WTC11 (cell line): ENCODE measurements around the gene OR1A2. TPM values are rescaled to one million over a fixed set of nuclear protein-coding genes. Genes with fewer than 3 reads are reported as not detected.

Source experiments
- ATAC-seq: fragments of 200-7000 bp; cut with Tn5 transposase; 2 replicates; pipeline ENCODE4 v1.10.0; 2021; ENCODE audit warnings: mild to moderate bottlenecking, moderate library complexity
- CTCF ChIA-PET: fragments of 300-600 bp; sonication (Branson Sonifier 250); formaldehyde crosslinking; loops from one replicate; lab custom pipeline; 2021; ENCODE audit warnings: antibody characterized with exemption; lab: Charles Lee
- POLR2A ChIA-PET: fragments of 350-600 bp; sonication (Branson Sonifier 250); formaldehyde crosslinking; loops from one replicate; lab custom pipeline; 2021; ENCODE audit warnings: antibody characterized with exemption; lab: Charles Lee
- DNase-seq: peaks from one replicate; pipeline ENCODE4 v3.0.0; 2021; ENCODE audit warnings: low spot score
- H3K27ac Mint-ChIP-seq: 2 replicates; pipeline ENCODE4 v1.8.0; 2021; ENCODE audit warnings: mixed read lengths
- H3K27me3 Mint-ChIP-seq: 2 replicates; pipeline ENCODE4 v1.8.0; 2021; ENCODE audit warnings: low read depth, mild to moderate bottlenecking, moderate library complexity, mixed read lengths
- H3K36me3 Mint-ChIP-seq: 2 replicates; pipeline ENCODE4 v1.8.0; 2021; ENCODE audit warnings: mixed read lengths
- H3K4me1 Mint-ChIP-seq: 2 replicates; pipeline ENCODE4 v1.8.0; 2022; ENCODE audit warnings: mixed read lengths
- H3K4me3 Mint-ChIP-seq: 2 replicates; pipeline ENCODE4 v1.8.0; 2021; ENCODE audit warnings: mild to moderate bottlenecking, moderate library complexity, mixed read lengths
- H3K9me3 Mint-ChIP-seq: 2 replicates; pipeline ENCODE4 v1.8.0; 2021; ENCODE audit warnings: mixed read lengths
- AR ChIP-seq: fragments of 250-450 bp; sonication (Bioruptor Pico); IDR thresholded peaks from 2 replicates; pipeline ENCODE4 v1.9.0; 2021; ENCODE audit warnings: mild to moderate bottlenecking
- CREM ChIP-seq: sonication (generic); formaldehyde crosslinking; IDR thresholded peaks from 2 replicates; pipeline ENCODE4 v1.8.1; 2022; ENCODE audit warnings: mild to moderate bottlenecking, missing genetic modification reagents, moderate library complexity
- ESRRA ChIP-seq: sonication (generic); formaldehyde crosslinking; IDR thresholded peaks from 2 replicates; pipeline ENCODE4 v1.8.1; 2022; ENCODE audit warnings: mild to moderate bottlenecking, missing genetic modification reagents, borderline replicate concordance
- GRHL2 ChIP-seq: fragments of 250-450 bp; sonication (Bioruptor Pico); IDR thresholded peaks from 2 replicates; pipeline ENCODE4 v1.8.0; 2022; ENCODE audit warnings: mild to moderate bottlenecking, moderate library complexity; ENCODE audit not compliant: insufficient replicate concordance, severe bottlenecking
- IRF2 ChIP-seq: sonication (generic); formaldehyde crosslinking; IDR thresholded peaks from 2 replicates; pipeline ENCODE4 v1.8.0; 2022; ENCODE audit warnings: low read depth, missing genetic modification reagents, borderline replicate concordance
- MLX ChIP-seq: sonication (generic); formaldehyde crosslinking; IDR thresholded peaks from 2 replicates; pipeline ENCODE4 v1.8.1; 2023; ENCODE audit warnings: mild to moderate bottlenecking, missing genetic modification reagents, moderate library complexity
- OVOL2 ChIP-seq: fragments of 250-450 bp; sonication (Bioruptor Pico); IDR thresholded peaks from 2 replicates; pipeline ENCODE4 v1.9.0; 2021; ENCODE audit warnings: mild to moderate bottlenecking, borderline replicate concordance
- SMAD3 ChIP-seq: sonication (generic); formaldehyde crosslinking; IDR thresholded peaks from 2 replicates; pipeline ENCODE4 v1.8.0; 2022; ENCODE audit warnings: missing genetic modification reagents, mild to moderate bottlenecking, borderline replicate concordance
- SOX15 ChIP-seq: fragments of 250-450 bp; sonication (Bioruptor Pico); IDR thresholded peaks from 2 replicates; pipeline ENCODE4 v1.9.0; 2021; ENCODE audit warnings: mild to moderate bottlenecking
- STAT6 ChIP-seq: sonication (generic); formaldehyde crosslinking; conservative IDR thresholded peaks from 2 replicates; pipeline ENCODE4 v1.8.1; 2023; ENCODE audit warnings: mild to moderate bottlenecking, low read depth, missing genetic modification reagents, moderate library complexity
- TCF7 ChIP-seq: sonication (generic); formaldehyde crosslinking; IDR thresholded peaks from 2 replicates; pipeline ENCODE4 v1.8.0; 2022; ENCODE audit warnings: mild to moderate bottlenecking, low read depth, missing genetic modification reagents, moderate library complexity
- ZBTB21 ChIP-seq: sonication (generic); formaldehyde crosslinking; IDR thresholded peaks from 2 replicates; pipeline ENCODE4 v1.8.1; 2023; ENCODE audit warnings: mild to moderate bottlenecking, missing genetic modification reagents, borderline replicate concordance
- ZNF121 ChIP-seq: sonication (generic); formaldehyde crosslinking; IDR thresholded peaks from 2 replicates; pipeline ENCODE4 v1.8.0; 2023; ENCODE audit warnings: missing genetic modification reagents
- ZNF263 ChIP-seq: sonication (generic); formaldehyde crosslinking; IDR thresholded peaks from 2 replicates; pipeline ENCODE4 v1.8.1; 2022; ENCODE audit warnings: low read depth, mild to moderate bottlenecking, moderate library complexity, missing genetic modification reagents
- ZNF416 ChIP-seq: fragments of 250-450 bp; sonication (Bioruptor Pico); IDR thresholded peaks from 2 replicates; pipeline ENCODE4 v1.9.0; 2021; ENCODE audit warnings: mild to moderate bottlenecking, inconsistent platforms
- ZNF512 ChIP-seq: sonication (generic); formaldehyde crosslinking; IDR thresholded peaks from 2 replicates; pipeline ENCODE4 v1.8.1; 2022; ENCODE audit warnings: missing genetic modification reagents, borderline replicate concordance
- ZNF671 ChIP-seq: fragments of 250-450 bp; sonication (Bioruptor Pico); IDR thresholded peaks from 2 replicates; pipeline ENCODE4 v1.8.0; 2021; ENCODE audit warnings: mild to moderate bottlenecking
- total RNA-seq: library from RNA; stranded (reverse); gene quantifications from 3 replicates; pipeline ENCODE4 v1.2.3, GENCODE V29; 2021
- TF ChIP-seq, protein P1 (sequence below): fragments of 250-450 bp; sonication (Bioruptor Pico); IDR thresholded peaks from 2 replicates; pipeline ENCODE4 v2.1.2; 2022; ENCODE audit warnings: mild to moderate bottlenecking, moderate library complexity
- TF ChIP-seq, protein P2 (sequence below): fragments of 250-450 bp; sonication (Bioruptor Pico); IDR thresholded peaks from 2 replicates; pipeline ENCODE4 v1.9.0; 2021; ENCODE audit warnings: moderate library complexity, mild to moderate bottlenecking, inconsistent platforms, borderline replicate concordance
- TF ChIP-seq, protein P3 (sequence below): fragments of 200-600 bp; IDR thresholded peaks from 2 replicates; pipeline ENCODE4 v1.8.0; 2022; ENCODE audit warnings: antibody characterized with exemption

The OR1A2 gene
- total RNA-seq, 1 experiment from 2014 or later, result not detected

DNA sequence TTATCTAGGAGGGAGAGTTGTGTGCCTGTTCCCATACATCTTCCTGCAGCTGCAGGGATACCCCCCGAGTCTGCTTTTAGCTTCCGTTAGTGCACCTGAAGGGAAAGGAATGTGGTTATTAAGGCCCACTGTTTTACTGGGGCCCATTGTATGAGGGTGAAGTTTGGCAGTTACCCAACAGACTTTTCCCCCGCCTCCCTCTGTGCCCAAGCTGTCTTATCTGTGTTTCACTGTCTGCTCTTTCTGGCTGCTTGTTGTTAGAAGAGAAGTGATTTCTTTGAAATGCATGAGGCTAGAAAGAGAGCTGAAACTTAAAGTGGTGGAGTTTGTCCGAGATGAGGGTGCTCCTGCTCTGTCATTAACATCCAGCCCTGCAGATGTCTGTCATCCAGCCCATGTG is 7.4 kb upstream of the OR1A2 start (continued):
- TF ChIP-seq AR (CRISPR knock-in tag), result no peak
- TF ChIP-seq IRF2 (CRISPR knock-in tag), result no peak
- no peak for TF ChIP-seq SOX15
- TF ChIP-seq, protein P1, sequence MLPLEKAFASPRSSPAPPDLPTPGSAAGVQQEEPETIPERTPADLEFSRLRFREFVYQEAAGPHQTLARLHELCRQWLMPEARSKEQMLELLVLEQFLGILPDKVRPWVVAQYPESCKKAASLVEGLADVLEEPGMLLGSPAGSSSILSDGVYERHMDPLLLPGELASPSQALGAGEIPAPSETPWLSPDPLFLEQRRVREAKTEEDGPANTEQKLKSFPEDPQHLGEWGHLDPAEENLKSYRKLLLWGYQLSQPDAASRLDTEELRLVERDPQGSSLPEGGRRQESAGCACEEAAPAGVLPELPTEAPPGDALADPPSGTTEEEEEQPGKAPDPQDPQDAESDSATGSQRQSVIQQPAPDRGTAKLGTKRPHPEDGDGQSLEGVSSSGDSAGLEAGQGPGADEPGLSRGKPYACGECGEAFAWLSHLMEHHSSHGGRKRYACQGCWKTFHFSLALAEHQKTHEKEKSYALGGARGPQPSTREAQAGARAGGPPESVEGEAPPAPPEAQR (CRISPR knock-in tag), result no peak

DNA sequence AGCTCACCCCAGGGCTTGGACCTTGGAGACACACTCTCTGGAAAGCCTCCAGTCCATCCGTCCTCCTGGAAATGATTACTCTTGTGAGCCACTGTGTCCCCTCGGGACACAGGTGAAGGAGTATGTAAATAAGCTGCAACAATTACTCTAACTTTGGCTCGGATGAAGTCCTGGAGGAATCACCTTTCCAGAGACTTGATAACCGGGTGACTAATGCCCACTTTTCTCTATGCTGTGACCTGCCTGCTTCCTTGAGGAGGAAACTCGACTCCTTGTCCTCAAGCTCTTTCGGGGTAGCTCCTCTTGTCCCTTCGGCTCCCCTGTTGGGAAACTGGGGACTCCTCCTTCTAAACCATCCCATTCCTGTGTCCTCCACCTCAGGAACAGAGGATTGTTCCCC is 10.0 kb downstream of the OR1A2 start, which contains the start of gene OR1A1:
Gene OR1A1, plus strand, starts transcription at position 301 of the 400 bp plus-strand sequence. CDS start 7,954 bp downstream, outside the sequence.
- TF ChIP-seq GRHL2 (CRISPR knock-in tag) (no peak), TCF7 (CRISPR knock-in tag) (no peak), OVOL2 (CRISPR knock-in tag) (no peak), ZBTB21 (no peak), ZNF121 (no peak)
- TF ChIP-seq, protein P2, sequence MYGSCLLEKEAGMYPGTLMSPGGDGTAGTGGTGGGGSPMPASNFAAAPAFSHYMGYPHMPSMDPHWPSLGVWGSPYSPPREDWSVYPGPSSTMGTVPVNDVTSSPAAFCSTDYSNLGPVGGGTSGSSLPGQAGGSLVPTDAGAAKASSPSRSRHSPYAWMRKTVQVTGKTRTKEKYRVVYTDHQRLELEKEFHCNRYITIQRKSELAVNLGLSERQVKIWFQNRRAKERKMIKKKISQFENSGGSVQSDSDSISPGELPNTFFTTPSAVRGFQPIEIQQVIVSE, result no peak
- peaks cover 7% of the 10 kb centered on the region for H3K27me3 Mint-ChIP-seq
- DNase-seq (no peak), ATAC-seq (no peak)
- no peak within 1 kb of the TSS for H3K27ac Mint-ChIP-seq
- POLR2A ChIA-PET, result no interaction called here
- H3K4me1 Mint-ChIP-seq, result peaks cover under 1% of the 10 kb centered on the region; the same call in 1 of the 2 replicates
- CTCF ChIA-PET, result no interaction called here
- H3K9me3 Mint-ChIP-seq, result peaks cover 29% of the 10 kb centered on the region
- no peaks in the 10 kb centered on the region for H3K36me3 Mint-ChIP-seq
- no peak within 1 kb of the TSS for H3K4me3 Mint-ChIP-seq

- Mint-ChIP-seq H3K36me3 (no peaks in the 10 kb centered on the region), H3K27ac (no peak overlapping the region), H3K9me3 (peaks cover 29% of the 10 kb centered on the region), H3K4me3 (no peak overlapping the region), H3K27me3 (peaks cover 11% of the 10 kb centered on the region)
- ChIA-PET POLR2A (no interaction called here), CTCF (no interaction called here)
- no peak for ATAC-seq
- no peak for DNase-seq
- TF ChIP-seq ZNF416 (CRISPR knock-in tag), result no peak
- TF ChIP-seq STAT6 (CRISPR knock-in tag), result no peak
- no peak for TF ChIP-seq SMAD3 (CRISPR knock-in tag)
- TF ChIP-seq CREM (CRISPR knock-in tag), result no peak
- TF ChIP-seq ESRRA, result no peak
- no peak for TF ChIP-seq MLX (CRISPR knock-in tag)
- TF ChIP-seq, protein P3, sequence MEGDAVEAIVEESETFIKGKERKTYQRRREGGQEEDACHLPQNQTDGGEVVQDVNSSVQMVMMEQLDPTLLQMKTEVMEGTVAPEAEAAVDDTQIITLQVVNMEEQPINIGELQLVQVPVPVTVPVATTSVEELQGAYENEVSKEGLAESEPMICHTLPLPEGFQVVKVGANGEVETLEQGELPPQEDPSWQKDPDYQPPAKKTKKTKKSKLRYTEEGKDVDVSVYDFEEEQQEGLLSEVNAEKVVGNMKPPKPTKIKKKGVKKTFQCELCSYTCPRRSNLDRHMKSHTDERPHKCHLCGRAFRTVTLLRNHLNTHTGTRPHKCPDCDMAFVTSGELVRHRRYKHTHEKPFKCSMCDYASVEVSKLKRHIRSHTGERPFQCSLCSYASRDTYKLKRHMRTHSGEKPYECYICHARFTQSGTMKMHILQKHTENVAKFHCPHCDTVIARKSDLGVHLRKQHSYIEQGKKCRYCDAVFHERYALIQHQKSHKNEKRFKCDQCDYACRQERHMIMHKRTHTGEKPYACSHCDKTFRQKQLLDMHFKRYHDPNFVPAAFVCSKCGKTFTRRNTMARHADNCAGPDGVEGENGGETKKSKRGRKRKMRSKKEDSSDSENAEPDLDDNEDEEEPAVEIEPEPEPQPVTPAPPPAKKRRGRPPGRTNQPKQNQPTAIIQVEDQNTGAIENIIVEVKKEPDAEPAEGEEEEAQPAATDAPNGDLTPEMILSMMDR, result no peak
- no peak for TF ChIP-seq ZNF263 (CRISPR knock-in tag)
- TF ChIP-seq ZNF512, result no peak
- no peak for TF ChIP-seq ZNF671 (CRISPR knock-in tag)
- no peak for TF ChIP-seq OVOL2 (CRISPR knock-in tag)
- TF ChIP-seq, all 79 proteins: peak for 0
- H3K4me1 Mint-ChIP-seq, result peaks cover 8% of the 10 kb centered on the region
Measured at GRCh38 chr17:3208484-3208883, 11.2 kb downstream of the OR1A2 start.
